Stimulated activated CD4-positive, alpha-beta T cell treated with anti-CD3 and anti-CD28 coated beads, Interleukin-4, amount 100 ng/mL, for 4 hours (primary cell): ENCODE results near the gene PHOSPHO1.

Experiments
- DNase-seq, 2 experiments: peaks; one replicate each; pipeline ENCODE4 v3.0.0-alpha.2; 2020

Gene PHOSPHO1

GRCh38 chr17:49241692-49242397, 11.3 kb upstream of the PHOSPHO1 start:
- DNase-seq: no peak

GRCh38 chr17:49241040-49241439, 10.5 kb upstream of the PHOSPHO1 start:
- DNase-seq: no peak

GRCh38 chr17:49240619-49241018, 10.0 kb upstream of the PHOSPHO1 start:
- DNase-seq: no peak

GRCh38 chr17:49239963-49240362, 9.4 kb upstream of the PHOSPHO1 start:
- DNase-seq: no peak

- no peak for DNase-seq
Measured at GRCh38 chr17:49235896-49236295, 5.3 kb upstream of the PHOSPHO1 start.

GRCh38 chr17:49234509-49235080, 4.0 kb upstream of the PHOSPHO1 start:
- DNase-seq: no peak

GRCh38 chr17:49231563-49231894, 942 bp upstream of the PHOSPHO1 start:
- DNase-seq: no peak

GRCh38 chr17:49229805-49230600, 584 bp downstream of the PHOSPHO1 start:
- no peak for DNase-seq

- no peak for DNase-seq
Measured at GRCh38 chr17:49229076-49229804, 1.3 kb downstream of the PHOSPHO1 start.

- DNase-seq: peak; percentile 72 to 76
Measured at GRCh38 chr17:49227436-49228261, 2.9 kb downstream of the PHOSPHO1 start.

- no peak for DNase-seq
Measured at GRCh38 chr17:49226771-49227435, 3.7 kb downstream of the PHOSPHO1 start.

GRCh38 chr17:49225554-49226236, 4.9 kb downstream of the PHOSPHO1 start:
- DNase-seq: no peak

GRCh38 chr17:49224997-49225337, 5.6 kb downstream of the PHOSPHO1 start:
- DNase-seq: no peak

- peak; percentile 40 to 41 for DNase-seq
Measured at GRCh38 chr17:49224198-49224996, 6.2 kb downstream of the PHOSPHO1 start.

GRCh38 chr17:49223517-49224197, 6.9 kb downstream of the PHOSPHO1 start:
- DNase-seq: peak; percentile 39 to 69

GRCh38 chr17:49223168-49223516, 7.4 kb downstream of the PHOSPHO1 start:
- DNase-seq: no peak

- no peak for DNase-seq
Measured at GRCh38 chr17:49219987-49220386, 10.6 kb downstream of the PHOSPHO1 start.

- peak in 1 of 2 experiments; percentile 40 for DNase-seq
Measured at GRCh38 chr17:49218941-49219913, 11.4 kb downstream of the PHOSPHO1 start.
